HG02763 (cell line): ENCODE results near the gene TRIAP1.

Experiments used
- ATAC-seq: cut with Tn5 transposase; IDR thresholded peaks from one replicate; pipeline ENCODE4 v1.9.1; 2021; ENCODE audit warnings: mild to moderate bottlenecking, moderate library complexity; ENCODE audit not compliant: unreplicated experiment

Gene TRIAP1

DNA sequence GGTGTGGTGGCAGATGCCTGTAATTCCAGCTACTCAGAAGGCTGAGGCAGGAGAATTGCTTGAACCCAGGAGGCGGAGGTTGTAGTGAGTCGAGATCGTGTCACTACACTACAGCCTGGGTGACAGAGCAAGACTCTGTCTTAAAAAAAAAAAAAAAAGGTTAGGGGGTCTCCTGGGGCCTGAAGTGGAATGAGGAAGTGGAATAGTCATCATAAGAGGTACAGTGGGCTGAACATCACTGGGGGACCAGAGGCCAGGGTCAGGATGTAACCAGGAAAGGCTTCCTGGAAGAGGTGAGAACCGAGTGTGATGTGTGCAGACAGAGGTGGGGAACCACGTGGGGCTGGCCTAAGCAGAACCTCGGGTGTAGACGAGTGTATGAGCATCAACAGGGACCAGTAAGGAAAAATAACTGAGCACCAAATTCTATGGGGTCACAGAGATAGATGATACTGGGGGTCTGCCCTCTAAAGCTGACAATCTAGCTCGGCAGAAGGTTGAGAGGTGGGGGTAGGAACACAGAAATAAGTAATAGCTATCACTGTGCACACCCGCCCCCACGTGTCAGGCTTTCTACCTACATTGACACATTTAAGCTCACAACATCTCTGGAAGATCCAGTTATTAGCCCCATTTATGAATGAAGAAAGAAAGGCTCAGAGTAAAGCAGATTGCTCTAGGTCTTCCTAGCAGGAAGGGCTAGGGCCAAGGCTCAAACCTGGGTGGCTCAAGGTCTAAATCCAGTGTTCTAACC, 13.2 kb downstream of the TRIAP1 start:
- ATAC-seq = no peak

DNA sequence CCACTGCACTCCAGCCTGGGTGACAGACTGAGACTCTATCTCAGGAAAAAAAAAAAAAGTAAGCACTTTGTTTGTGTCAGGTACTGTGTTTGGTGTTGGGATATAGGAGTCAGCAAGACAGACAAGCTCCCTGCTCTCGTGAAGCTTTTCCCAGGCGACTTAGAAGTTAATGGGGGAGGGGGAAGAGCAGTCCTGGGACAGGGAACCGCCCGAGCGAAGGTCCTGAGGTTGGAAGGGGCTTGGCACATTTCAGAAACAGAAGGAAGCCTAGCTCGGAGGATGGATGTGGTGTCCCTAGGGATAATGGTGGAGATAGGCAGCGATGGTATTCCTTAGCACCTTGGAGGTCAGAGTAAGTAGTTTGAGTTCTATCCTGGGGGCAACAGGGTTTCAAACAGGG, 16.8 kb downstream of the TRIAP1 start:
- ATAC-seq = no peak

- no peak for ATAC-seq
Observed at GRCh38 chr12:120428597-120429229, 17.5 kb downstream of the TRIAP1 start.

DNA sequence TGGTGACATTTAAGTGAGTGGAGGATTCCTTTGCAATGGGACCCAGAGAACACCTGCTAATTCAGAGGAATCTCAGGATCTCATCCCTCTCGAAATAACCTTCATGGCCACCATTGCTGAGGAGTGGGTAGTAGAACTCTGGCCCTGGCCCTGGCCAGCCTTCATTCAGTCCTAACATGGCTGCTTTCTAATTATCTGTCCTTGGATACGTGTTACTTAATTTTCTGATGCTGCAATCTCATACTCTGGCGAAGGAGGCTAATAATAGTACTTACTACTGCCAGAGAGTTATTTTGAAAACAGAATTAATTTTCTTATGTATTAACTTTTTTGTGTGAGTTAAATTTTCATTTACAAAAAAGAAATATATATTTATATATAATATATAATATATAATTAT, 20.4 kb downstream of the TRIAP1 start:
- ATAC-seq = no peak

DNA sequence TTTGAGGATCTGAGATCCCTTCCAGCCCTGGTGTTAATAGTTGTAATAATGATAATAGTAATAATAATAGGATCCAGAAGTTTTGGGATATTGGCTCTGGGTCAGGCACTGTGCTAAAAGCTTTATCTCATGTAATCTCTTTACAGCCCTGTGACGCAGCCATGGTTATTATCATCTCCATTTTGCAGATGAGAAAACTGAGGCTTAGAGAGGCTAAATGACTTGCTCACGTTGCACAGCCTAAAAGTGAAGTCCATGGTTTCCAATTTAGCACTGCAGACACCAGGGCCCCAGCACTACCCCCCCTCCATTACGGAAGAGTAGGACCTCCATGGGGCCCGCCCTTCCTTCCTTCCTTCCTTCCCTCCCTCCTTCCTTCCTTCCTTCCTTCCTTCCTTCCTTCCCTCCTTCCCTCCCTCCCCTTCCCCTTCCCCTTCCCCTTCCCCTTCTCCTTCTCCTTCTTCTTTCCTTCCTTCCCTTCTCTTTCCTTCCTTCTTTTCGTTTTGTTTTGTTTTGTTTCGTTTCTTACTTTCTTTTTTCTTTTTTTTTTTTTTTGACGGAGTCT, 23.2 kb downstream of the TRIAP1 start:
- no peak for ATAC-seq

DNA sequence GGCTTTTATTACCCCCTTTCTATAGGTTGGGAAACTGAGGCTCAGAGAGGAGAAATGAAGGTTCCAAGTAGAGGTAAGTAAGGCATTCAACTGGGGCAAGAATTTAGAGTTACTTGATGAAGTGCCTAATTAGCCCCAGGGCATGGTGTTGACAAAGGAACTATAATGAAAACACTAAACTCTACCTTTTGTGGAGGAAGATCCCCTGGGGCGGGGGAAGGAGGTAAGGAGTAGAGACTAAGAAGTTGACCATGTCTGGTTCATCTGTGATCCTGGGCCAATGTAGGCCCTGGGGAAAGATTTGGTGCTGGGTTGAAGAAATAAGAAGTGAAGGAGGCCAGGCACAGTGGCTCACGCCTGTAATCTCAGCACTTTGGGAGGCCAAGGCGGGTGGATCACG, 24.5 kb downstream of the TRIAP1 start:
- no peak for ATAC-seq

- no peak for ATAC-seq
Observed at GRCh38 chr12:120417917-120418580, 28.1 kb downstream of the TRIAP1 start.

GRCh38 chr12:120416490-120417216, 29.5 kb downstream of the TRIAP1 start:
- no peak for ATAC-seq

GRCh38 chr12:120413901-120414695, 32.1 kb downstream of the TRIAP1 start:
- no peak for ATAC-seq

DNA sequence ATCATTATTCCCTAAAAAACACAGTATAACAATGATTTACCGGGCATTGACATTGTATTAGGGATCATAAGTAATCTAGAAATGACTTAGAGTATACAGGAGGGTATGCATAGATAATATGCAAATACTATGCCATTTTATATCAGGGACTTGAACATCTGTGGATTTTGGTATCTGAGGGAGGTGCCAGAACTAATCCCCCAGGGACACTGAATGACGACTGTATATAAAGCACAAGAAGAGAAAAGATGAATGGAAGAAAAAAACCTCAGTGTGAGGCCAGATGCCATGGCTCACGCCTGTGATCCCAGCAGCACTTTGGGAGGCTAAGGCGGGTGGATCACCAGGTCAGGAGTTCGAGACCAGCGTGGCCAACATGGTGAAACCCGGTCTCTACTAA, 33.8 kb downstream of the TRIAP1 start:
- no peak for ATAC-seq

- ATAC-seq = no peak
Observed at GRCh38 chr12:120408771-120409170, 37.4 kb downstream of the TRIAP1 start.

DNA sequence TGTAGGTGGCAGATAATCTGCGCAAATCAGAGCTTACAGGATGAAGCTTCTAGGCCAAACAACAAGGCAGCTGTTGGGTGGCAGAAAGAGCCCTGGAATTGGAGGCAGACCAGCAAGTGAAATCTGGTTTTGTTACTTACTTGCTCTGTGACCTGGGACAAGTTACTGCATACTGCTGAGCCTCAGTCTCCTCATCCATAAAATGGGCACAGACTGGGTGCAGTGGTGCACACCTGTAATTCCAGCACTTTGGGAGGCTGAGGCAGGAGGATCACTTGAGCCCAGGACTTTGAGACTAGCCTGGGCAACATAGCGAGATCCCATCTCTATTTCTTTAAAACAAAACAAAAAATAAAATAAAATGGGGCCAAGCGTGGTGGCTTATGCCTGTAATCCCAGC, 39.6 kb downstream of the TRIAP1 start:
- no peak for ATAC-seq

GRCh38 chr12:120406069-120406468, 40.1 kb downstream of the TRIAP1 start:
- ATAC-seq = no peak

DNA sequence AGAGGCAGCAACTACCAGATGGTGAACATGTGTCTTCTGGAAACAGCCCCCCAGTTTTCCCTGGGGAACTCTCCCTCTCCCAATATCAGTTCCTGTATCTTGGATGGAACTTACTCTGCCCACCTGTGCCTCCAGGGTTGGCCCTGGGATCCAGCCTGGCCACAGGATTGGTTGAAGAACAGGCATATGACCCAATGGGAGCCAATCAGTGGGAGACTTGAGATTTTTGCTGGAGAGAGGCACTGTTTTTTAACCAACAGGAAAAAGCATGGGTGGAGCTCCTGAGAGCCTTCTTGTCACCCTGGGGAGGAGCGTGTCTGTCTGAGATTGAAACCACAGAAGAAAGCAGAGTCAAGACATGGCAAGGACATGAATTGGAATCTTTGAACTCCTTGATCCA, 41.9 kb downstream of the TRIAP1 start:
- ATAC-seq = no peak

- ATAC-seq = no peak
Observed at GRCh38 chr12:120403869-120404268, 42.3 kb downstream of the TRIAP1 start.

GRCh38 chr12:120402217-120402616, 44.0 kb downstream of the TRIAP1 start:
- no peak for ATAC-seq

GRCh38 chr12:120399531-120399930, 46.7 kb downstream of the TRIAP1 start:
- no peak for ATAC-seq

DNA sequence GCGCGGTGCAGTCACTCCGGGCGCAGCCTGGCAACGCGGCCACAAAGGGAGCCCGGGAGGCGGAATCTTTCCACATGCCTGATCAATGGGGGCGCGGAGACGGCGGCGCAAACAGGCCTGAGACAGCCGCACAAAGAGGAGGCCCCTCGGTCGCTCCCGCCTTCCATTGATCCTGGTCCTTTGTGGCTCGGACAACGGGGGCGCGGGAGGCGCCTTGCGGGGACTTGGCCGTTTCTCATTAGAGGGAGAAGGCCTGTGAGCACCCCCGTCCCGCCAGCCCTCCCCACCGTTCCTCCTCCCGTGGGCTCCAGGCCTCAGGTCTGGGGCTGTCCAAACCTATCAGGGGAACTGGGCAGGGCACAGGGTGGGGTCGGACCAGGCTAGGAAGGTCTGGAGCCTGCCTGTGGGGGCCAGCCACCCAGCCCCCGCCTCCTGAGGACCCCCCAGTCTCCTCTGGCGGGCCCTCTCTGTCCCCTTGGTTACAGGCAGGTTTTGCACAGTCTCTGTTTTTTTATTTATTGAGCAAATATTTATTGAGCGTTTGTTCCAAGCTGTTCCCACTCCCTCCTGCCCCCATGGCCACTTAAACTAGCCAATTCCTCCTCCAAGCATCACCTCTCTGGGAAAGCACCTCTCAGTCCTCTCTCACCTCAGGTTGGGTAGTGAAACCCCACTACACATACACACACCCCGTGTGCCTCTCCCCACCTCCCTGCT, 48.2 kb downstream of the TRIAP1 start:
- ATAC-seq = no peak

DNA sequence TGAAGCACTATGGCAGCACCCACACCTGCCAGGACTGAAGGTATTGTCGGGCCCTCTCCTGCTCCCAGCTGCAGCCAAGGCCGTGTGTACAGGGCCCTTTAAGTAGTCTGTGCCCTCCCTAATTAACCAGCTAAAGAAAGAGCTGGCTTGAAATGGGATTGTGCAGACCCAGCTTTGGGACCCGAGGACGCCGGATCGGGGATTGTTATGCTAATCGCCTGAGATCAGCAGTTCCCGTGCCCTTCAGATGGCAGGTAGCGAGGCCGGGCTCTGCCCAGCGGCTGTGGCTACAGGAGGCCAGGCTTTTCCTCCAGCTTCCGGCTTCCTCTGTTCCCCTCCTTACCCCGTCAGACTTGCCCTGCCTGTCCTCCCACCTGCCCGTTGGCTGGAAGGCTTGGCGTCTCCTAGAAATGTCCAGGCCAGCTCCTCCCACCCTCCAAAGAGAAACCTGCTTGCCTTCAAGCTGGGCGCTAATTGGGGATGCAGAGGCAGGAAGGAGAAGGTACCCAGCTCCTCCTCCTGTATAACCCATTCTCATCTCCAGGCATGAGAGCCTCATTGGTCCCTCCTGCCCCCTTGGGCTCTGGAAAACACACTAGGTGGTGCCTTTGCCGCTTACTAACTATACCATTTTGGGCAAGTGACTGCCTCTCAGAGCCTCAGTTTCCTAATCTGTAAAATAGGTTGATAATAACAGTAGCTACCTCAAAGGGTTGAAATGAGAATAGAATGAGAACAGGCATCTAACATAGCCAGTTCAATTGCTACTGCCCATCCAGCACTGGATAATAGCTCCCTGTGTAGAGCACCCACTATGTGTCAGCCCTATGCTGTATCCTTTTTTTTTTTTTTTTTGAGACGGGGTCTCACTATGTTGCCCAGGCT, 51.5 kb downstream of the TRIAP1 start:
- no peak for ATAC-seq
